HG03558 (cell line): ENCODE results near the gene TSSK2.

ENCODE experiments used
- ATAC-seq: cut with Tn5 transposase; IDR thresholded peaks from one replicate; pipeline ENCODE4 v1.9.1; 2021; ENCODE audit warnings: moderate number of reproducible peaks; ENCODE audit not compliant: unreplicated experiment; ENCODE audit errors: extremely low read depth

TSSK2 gene

DNA sequence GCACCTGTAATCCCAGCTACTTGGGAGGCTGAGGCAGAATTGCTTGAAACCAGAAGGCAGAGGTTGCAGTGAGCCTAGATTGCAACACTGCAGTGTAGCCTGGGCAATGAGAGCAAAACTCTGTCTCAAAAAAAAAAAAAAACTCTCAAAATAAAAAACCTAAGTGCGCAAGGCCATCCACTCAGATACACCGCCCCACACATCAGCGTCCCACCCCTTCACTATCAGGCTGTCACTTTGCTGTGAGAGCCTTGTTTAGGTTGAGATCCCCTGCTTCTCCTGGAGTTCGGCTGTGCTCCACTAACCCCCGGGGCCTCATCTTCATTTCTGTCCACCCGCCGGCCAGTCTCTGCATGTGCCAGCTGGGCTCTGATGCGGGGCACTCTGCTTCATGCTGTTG, 35.3 kb downstream of the TSSK2 start:
- no peak for ATAC-seq

DNA sequence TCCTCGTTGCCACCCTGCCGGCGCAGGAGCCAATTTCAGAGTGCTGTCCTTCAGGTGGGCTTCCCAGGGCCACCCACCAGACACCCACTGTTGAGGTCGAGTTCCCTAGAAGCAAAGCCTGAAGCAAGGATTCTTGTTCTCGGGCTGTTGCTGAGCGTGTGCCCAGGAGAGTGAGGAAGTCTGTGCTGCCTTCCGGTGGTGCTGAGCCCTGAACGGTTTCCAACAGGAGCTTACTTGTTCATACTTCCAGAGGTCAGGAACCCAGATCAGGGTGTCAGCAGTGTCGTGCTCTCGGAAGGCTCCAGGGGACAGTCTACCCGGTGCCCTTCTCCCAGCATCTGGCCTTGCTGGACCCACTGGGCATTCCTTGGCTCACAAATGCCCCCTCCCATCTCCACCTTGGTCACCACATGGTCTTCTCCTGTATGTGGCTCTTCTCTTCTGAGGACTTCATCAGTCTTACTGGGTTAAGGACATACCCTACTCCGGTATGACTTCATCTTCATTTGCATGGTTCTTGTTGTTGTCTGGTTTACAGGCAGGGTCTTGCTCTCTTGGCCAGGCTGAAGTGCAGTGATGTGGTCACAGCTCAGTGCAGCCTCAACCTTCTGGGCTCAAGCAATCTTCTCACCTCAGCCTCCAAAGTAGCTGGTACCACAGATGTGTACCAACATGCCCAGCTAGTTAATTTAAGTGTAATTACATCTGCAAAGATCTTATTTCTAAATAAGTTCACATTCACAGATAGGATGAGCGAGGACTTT, 36.2 kb downstream of the TSSK2 start:
- ATAC-seq = no peak

DNA sequence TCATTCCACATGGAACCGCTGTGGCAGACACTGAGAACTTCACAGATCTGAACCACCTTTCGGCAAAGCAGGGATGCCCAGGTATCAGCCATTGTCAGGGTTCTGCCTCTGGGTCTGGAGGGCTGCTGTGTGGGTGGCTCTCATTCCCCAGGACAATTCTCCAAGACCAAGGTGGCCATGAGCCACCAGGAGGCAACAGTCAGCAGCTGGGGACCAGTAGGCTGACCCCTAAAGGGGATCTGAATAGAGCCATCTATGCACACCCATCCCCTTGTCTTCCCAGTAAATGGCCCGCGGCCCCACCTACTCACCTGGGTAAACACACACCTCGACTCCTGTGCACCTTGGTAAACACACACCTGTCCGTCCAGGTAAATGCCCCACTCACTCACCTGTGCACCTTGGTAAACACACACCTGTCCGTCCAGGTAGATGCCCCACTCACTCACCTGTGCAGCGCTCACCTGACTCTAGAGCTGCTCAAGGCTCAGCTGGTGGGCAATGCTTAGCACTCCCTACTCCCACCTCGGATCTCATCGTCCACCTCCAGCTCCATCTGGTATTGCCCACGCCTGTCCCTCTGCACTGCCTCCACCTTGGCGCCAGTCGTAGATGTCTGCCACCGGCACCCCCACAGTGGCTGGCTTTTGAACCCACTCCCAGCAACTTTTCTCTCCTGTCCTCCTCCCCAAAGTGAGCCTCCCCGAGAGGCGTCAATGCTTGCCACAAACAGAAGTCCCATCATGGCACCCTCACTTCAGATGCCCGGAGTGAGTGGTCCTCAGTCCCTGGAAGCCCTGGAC, 37.2 kb downstream of the TSSK2 start:
- ATAC-seq = no peak

DNA sequence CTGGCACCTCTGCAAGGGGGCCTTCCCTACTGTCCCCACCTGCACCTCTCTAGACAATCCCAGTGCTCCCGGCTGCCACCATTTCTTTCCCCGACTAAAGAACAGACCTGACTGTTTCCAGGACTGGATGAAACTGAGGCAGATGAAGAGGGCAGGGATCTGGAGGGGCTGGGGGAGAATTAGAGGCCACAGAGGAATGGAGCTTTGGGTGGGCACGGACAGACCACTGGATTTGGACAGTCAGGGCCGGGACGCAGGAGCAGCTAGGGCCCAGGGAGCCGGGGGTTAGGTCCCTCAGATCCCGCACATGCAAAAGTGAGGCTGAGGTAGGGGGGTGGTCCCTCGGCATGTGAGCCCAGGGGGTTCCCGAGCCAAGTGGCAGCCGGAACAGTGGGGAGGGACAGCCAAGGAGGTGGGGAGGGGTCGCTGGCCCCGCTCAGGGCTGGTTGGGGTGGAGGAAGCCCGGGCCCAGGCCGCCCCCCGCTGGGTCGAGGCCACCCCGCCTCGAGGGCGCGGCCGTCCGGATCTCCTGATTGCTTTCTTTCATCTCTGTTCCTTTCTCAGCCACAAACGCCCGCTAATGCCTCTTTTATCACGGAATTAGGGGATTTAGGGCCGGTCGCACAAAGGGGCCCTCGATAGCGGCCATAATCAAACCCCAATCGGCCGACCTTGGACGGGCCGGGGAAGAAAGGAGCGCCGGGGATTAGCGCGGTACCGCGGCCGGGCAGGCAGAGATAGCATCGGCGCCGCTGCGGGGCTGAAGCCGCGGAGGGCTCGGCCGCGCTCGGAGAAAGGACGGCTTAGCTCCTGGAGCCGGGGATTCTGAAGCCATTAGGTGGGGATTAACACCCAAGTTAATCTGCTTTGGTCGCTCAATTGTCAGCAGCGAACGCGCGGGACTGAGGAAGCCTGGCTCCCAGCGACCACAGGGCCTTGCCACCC, 38.2 kb downstream of the TSSK2 start:
- ATAC-seq = no peak

DNA sequence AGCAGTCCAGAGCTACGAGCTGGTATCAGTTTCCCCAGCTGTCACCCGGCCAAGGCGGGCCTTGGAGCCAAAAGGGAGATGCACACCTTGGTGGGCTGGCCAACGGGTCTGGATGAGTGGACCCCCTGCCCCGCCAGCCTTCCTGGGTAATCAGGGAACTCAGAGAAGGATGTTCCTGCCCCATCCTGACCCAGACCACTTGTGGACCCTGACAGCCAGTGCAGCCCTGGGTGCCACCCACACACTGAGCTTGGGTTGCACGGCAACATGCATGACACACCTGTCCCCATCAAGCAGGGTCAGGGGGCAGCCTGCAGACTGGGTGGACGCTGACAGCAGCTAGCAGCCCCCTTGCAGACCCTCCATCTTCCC, 38.8 kb downstream of the TSSK2 start:
- ATAC-seq = no peak

DNA sequence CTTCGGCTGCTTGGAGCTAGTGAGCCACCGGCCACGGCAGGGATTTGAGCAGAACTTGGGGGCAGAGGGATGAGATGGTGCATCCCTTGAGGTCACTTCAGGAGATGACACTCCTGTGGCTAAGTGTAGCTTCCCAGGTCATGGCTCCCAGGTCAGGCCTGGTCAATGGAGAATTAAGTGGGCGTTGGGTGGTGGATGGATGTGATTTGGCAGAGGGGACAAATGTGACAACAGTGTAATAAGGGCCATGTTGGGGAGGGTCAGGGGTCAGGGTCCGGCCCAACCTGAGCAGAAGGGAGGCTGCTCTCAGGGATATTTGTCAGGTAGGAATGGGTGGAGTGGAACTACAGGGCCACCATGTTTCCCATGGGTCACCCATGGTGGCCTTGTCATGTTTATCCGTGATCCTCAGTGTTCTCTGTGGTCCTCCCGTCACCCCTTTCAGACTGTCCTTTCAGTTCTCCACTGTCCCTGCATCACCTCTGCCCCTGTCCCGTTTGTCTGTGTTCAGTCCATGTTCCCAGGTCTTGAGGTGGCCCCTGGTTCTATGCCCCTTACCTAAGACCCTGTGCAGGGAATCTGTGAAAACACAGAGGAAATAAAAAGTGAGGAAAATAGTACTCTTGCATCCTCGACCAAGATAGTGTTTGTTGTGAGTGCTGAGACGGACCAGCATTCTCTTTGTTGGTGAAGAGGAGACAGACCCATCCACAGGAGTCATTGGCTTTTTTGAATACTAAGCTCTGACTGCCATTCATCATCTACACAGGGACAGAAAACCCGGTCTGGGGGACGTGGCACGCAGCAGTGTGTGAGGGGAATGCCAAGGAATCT, 41.3 kb downstream of the TSSK2 start:
- no peak for ATAC-seq

DNA sequence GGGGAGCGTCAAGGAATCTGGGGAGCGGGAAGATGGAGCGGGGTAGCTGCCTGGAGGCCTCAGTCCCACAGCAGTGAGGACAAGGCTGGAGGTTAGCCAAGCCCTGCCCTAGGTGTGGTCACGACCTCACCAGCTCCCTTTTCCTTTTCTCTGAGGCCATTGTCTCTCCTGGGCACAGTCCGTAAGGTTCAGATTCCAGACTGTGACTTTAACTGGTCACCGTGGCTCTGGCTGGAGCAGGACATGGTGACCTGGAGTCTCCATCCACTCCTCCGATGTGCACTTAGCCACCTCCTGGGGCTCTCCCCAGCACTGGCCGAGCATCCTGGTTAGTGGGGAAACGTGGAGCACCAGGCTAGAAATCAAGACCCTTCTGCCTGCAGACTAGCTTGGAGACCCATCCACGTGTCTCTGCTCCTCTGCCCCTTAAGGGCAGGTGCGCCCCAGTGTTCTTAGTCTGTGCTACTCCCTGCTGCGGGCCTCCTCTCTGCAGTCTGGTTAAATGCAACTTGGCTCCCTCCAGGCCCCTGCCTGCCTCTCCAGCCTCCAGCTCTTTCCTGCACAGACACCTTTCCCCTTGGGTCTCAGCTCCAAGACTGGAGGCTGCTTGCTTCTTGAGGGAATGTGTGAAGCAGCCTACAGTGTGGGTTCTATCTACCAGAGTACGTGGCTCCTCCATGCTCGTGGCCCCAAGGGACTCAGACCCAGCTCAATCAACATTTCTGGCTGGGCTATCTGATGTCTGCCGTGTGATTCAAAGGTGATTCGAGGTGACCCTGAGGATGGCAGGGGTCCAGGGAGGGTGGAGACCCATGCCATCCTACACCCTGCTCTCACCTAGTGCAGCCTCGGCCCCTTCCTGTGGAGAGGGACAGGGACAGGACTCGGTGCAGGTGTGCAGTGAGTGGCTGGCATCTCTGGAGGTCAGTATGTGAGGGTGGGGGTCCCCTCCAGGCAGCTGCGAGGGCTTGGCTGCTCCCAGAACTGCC, 42.2 kb downstream of the TSSK2 start:
- ATAC-seq = no peak

DNA sequence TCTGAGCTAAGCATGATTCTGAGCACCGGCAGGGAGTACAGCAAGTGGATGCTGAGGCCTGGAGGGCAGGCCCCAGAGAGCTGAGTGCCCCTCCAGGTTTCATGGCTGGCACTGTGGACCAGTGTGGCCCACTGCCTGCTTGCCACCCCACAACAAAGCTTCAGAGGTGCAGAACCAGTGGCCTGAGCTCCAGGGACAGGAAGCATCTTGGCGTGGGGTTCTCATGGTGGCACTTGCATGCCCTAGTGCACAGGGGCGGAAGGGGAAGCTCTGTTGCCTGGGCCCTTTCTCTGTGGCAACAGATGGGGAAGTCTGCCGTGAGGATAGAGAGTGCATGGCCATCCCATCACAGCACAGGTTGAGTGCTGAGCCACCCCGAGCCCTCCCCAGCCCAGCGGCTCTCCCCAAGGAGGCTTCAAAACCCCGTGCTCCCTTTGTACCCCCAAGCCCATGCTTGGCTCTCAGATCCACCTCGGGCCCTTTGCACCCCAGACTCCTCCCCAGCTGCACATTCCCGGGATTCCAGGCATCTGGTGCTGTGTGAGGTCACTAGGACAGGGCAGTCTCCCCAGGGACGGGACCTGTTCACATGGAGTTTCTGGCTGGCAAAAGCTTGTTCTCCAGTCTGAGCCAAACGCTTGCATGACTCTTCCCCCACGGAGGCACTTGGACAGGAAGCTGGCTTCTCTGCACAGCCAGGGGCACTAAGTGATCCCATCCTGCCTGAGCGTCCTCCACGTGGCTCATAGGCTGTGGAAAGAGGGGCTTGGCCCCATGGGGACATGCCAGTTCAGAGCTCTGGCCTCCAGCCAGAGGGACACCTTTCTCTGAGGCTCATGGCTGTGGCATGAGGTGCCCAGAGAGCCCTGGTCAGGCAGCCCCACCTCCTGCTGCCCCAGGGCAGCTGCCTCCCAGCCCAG, 43.3 kb downstream of the TSSK2 start:
- ATAC-seq = no peak

DNA sequence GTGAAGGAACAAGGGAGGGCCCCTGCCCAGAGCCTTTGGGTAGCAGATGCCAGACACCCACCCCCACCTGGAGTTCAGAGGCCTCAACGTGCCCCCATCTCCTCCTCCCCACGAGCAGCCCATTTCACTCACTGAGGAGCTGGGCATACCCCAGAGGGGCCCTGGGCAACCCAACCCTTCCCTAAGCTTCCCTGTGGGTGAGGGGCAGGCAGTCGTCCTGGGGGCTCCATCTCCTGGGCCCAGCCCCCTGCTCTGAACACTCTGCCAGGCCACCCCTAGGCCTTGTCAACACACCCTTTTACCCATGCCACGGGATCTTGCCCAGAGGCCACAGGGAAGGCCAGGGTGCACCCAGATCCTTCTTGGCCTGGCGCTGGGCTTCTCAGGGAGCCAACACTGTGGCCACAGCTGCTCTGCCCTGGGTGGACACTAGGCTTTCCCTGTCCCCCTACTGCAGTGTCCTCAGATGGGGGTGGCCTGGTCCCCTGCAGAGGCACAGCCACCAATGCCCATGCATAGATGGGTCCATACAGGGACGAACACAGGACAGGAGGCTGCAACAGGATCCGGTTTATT, 44.0 kb downstream of the TSSK2 start:
- ATAC-seq = no peak

DNA sequence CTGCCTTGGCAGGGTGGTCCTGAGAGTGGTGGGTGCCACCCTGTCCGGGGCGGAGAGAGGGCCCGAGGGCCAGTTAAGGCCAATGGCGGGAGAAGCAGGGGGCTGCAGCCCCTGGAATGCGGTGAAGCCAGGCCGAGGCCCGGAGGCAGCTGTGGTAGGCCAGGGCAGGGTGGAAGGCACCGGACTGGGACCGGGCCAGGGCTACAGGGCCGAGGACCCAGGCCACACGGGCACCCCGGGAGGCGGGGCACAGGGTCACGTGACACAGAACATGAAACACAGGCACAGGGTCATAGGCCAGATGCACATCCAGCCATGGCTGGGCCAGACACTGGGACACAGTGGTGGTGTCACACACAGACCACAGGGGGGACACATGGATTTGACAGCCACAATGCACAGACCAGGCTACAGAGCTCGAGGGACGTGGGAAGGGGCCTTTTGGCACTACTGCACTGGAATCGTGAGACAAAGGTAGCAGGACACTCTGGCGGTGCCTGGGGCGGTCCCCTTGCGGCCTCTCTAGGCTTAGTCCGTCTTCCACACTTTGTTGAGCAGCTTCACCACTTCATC, 44.6 kb downstream of the TSSK2 start:
- no peak for ATAC-seq

DNA sequence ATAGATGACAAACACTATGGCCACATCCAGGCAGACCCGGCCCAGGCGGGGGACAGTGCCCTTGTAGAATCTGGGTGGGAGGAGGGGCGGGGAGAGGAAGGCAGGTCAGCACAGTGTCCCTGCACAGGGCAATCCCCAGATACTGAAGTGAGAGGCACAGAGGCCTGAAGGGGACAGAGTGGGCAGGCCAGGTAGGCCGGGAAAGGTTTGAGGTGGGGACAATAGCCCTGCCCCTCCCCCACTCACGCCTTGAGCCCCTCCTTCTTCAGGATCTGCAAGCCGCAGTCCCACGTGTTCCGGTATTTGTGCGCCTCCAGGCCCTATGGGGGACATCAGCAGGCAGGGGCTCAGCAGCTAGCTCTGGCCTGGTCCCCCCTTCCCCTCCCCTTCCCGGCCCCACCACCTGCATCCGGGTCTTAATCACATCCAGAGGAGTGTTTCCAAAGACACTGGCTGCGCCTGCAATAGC, 45.1 kb downstream of the TSSK2 start:
- no peak for ATAC-seq

DNA sequence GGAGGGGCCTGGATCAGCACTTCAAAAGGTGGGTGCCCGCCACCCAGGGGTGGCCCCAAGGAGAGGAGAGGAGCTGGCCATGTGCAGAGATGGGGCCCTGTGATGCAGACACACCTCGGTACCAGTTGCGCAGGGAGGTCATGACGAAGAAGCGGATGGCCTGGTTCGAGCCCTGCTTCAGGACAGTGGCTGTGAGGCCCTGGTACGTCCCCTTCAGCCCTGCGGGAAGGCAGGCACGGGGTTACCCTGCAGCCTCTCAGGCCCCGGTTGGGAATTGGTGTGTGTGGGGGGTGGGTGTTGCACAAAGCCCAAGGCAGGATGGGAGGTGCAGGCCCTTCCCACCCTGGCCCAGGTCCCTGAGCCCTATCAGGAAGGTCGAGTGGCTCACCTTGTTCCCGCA, 45.6 kb downstream of the TSSK2 start:
- ATAC-seq = no peak

DNA sequence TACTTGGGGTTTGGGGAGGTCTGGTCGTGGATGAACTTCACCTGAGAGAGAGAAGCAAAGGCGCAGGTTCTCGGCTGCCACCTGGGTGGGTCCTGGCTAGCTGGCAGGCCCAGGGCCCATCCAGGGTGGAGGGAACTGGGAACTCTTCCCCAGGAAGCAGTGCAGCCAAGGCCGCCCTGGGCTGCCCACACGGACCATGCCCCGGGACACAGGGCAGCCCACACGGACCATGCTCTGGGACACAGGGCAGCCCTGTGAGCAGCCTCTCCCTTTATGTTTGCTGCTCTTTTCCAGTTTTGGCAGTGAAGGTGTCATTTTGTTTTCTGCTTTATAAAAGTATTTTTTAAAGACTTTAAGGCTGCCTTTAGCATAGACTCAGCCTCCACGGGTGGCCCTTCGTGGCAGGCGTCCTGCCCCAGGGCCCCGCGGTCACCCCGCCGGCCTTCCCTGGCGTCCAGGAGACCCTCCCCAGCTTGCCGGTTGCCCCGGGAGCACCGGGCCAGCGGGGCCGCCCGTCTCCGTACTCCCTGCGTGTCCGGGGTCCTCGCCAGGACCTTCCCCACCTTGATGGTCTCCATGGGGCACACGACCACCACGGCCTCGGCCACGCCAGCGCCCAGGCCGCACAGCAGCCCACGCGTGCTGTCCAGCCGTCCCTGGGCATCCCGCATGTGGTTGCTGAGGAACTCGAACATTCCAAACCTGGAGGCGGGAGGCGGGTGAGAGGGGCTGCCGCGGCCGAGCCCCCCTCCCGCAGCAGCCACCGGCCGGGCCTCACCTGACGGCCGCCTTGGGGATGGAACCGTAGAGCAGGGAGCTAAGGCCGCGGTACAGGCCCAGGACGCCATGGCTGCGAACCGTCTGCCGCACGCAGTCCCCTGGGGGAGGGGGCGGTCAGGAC, 46.3 kb downstream of the TSSK2 start:
- no peak for ATAC-seq

DNA sequence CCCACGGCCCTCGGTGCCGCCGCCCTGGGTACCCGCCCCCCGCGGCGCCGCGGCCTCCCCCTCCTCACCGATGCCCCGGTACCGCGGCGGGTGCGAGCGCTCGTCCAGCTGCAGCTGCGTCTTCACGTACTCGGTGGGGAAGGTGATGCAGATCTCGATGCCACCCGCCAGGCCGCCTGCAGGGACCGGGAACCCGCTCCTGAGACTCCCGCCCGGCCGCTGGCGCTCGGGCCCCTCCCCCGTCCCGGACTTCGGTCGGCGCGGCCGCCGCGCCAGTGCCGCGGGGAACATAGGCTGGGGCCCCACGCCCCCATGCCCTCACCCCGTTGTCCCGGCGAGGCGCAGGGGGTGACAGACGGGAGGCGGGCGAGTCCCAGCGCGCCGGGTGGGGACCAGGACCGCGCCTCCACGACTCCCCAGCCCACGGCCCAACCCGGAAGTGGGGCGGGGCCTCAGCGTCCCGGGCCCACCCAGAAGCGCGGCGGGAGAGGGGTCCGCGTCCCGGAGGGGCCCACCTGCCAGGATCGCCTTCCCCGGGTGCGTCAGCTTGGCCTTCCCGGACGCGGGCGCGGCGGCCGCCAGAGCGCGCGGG, 47.1 kb downstream of the TSSK2 start:
- ATAC-seq = no peak

DNA sequence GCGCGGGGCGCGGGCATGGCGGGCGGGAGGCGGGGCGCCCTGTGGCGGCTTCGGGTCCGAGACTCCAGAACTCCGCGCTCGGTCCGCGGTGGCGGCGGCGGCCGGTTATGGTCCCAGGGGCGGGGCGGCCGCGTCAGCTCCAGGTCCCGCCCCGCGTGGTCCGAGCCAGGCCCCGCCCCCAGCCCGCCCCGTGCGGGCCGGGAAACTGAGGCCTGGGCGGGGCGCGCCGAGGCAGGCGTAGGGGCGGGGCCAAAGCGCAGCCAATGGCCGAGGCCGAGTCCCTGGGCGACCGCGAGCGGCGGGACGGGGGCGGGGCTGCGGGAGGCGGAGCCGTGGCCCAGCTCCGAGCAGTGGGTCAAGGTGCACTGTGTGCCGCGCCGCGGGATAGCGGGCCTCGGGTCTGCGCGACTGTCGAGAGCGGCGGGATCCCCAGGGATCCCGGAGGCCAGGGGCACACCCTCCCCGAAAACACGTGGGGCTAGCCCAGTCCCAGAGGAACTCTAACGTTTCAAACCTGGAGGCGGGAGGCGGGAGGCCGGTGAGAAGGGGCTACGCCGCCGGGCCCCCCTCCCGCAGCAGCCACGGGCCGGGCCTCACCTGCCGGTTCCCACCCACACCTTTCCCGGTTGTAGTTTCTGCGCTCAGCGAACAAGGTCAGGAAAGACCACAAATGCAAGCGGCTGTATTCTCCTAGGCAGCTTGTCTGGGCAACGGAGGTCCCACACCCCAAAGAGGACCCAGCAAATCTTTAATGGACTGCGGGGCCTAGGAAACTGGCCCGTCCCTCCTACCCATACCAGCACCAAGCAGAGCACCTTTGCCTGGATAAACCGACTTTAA, 47.8 kb downstream of the TSSK2 start, which contains the start of gene SLC25A1:
TSS of gene SLC25A1 (minus strand) at position 80 of the 840 bp plus-strand sequence. CDS start at position 17, 63 bp downstream.
- ATAC-seq = no peak
